Panc1 (cell line): Measurements from ENCODE around the gene RRAGA. TPM values are rescaled to one million over a fixed set of nuclear protein-coding genes. Genes with fewer than 3 reads are reported as not detected.

Experiments used
- ATAC-seq: fragments of 200-7000 bp; cut with Tn5 transposase; 2 replicates; pipeline ENCODE4 v1.9.1; 2020; ENCODE audit warnings: mild to moderate bottlenecking, moderate library complexity
- BruUV-seq: library from RNA; stranded (reverse); fragments of 400-500 nt; replicated peaks from 2 replicates; lab custom pipeline; 2021; lab: Mats Ljungman, UMichigan
- CTCF ChIA-PET: fragments of 300-600 bp; sonication (Branson Sonifier 250); formaldehyde crosslinking; loops from one replicate; lab custom pipeline; 2022; ENCODE audit warnings: antibody characterized with exemption; lab: Charles Lee
- POLR2A ChIA-PET: fragments of 300-600 bp; sonication (Branson Sonifier 250); formaldehyde crosslinking; loops from one replicate; lab custom pipeline; 2022; ENCODE audit warnings: antibody characterized with exemption; lab: Charles Lee
- DNase-seq: peaks from one replicate; pipeline ENCODE4 v3.0.0-alpha.2; 2010; ENCODE audit warnings: low read depth, low spot score
- H3K27ac ChIP-seq: 2 replicates; pipeline ENCODE4 v1.5.1; 2011; ENCODE audit warnings: mild to moderate bottlenecking, low read length, inconsistent platforms
- H3K27me3 ChIP-seq: fragments of 200-500 bp; sonication (Bioruptor generic); 2 replicates; pipeline ENCODE4 v1.6.0; 2014; ENCODE audit warnings: low read length, inconsistent platforms; ENCODE audit not compliant: control insufficient read depth, insufficient read depth
- H3K36me3 ChIP-seq: fragments of 200-500 bp; sonication (Bioruptor generic); 2 replicates; pipeline ENCODE4 v1.5.1; 2014; ENCODE audit warnings: inconsistent platforms, mild to moderate bottlenecking, low read length, moderate library complexity; ENCODE audit not compliant: control insufficient read depth, insufficient read depth
- H3K4me1 ChIP-seq: 2 replicates; pipeline ENCODE4 v1.5.1; 2011; ENCODE audit warnings: inconsistent platforms, mild to moderate bottlenecking, low read length, moderate library complexity; ENCODE audit not compliant: control insufficient read depth, insufficient read depth
- H3K4me3 ChIP-seq, 2 experiments: 2 replicates each; pipeline ENCODE4 v1.5.1; 2011 to 2012; ENCODE audit warnings: low read depth in 2 of 2, low read length in 2 of 2, mild to moderate bottlenecking in 2 of 2, inconsistent platforms in 1 of 2, moderate library complexity in 1 of 2
- H3K9me3 ChIP-seq: fragments of 200-500 bp; sonication (Bioruptor generic); 2 replicates; pipeline ENCODE4 v1.5.1; 2014; ENCODE audit warnings: low read depth, mild to moderate bottlenecking, inconsistent platforms, low read length, moderate library complexity; ENCODE audit not compliant: control insufficient read depth, insufficient read depth
- CTCF ChIP-seq: fragments of 450-650 bp; IDR thresholded peaks from 2 replicates; pipeline ENCODE4 v1.5.1; 2017; ENCODE audit warnings: mild to moderate bottlenecking
- POLR2AphosphoS5 ChIP-seq: IDR thresholded peaks from 2 replicates; pipeline ENCODE4 v1.6.1; 2012; ENCODE audit warnings: mild to moderate bottlenecking, low read depth, low read length, moderate library complexity
- REST ChIP-seq, 2 experiments: IDR thresholded peaks; 2 replicates each; pipeline ENCODE4 v1.6.1; 2011 to 2012; ENCODE audit warnings: low read depth in 2 of 2, control low read depth in 1 of 2, low read length in 1 of 2, mild to moderate bottlenecking in 1 of 2, moderate library complexity in 1 of 2; ENCODE audit not compliant: insufficient read depth in 1 of 2
- SIN3A ChIP-seq: IDR thresholded peaks from 2 replicates; pipeline ENCODE4 v1.6.1; 2012; ENCODE audit warnings: low read depth, mild to moderate bottlenecking, low read length, moderate library complexity, borderline replicate concordance; ENCODE audit not compliant: insufficient read depth
- TCF7L2 ChIP-seq: IDR thresholded peaks from 2 replicates; pipeline ENCODE4 v1.6.1; 2011; ENCODE audit warnings: mild to moderate bottlenecking, low read depth, low read length, inconsistent platforms
- in situ Hi-C: cut with HindIII; loops from 2 replicates; pipeline ENCODE4 v1.10.0; 2016; ENCODE audit warnings: low sequenced_read_pairs, low pct_unique_long_range_greater_than_20kb
- intact Hi-C: fragments of 100-400 bp; cut with micrococcal nuclease; formaldehyde crosslinking; loops from one replicate; pipeline ENCODE4 v1.10.0; 2022; ENCODE audit not compliant: unreplicated experiment
- total RNA-seq: library from RNA; stranded (reverse); gene quantifications from one replicate; pipeline ENCODE4 v1.2.1, GENCODE V29; 2021; ENCODE audit not compliant: unreplicated experiment

RRAGA gene
- total RNA-seq, 1 experiment from 2014 or later: 23.5 TPM

GRCh38 chr9:19023078-19023477, 26.1 kb upstream of the RRAGA start:
- ATAC-seq: no peak
- intact Hi-C loops (loop anchor here (10.0 kb wide), 1 partner anchor 758 kb away; no protein-coding TSS in a partner anchor), in situ Hi-C loops (no loop called here)
- H3K36me3 ChIP-seq: no peaks in the 10 kb centered on the region
- no peaks in the 10 kb centered on the region for H3K27me3 ChIP-seq
- H3K27ac ChIP-seq: no peak overlapping the region
- TF ChIP-seq REST (IDR thresholded peaks at IDR 0.05; ENCODE audit: insufficient read depth in 1 of 2, low read depth in 2 of 2, low read length in 1 of 2): no peak
- TF ChIP-seq TCF7L2: no peak
- no peak for TF ChIP-seq SIN3A
- TF ChIP-seq POLR2AphosphoS5: no peak
- no peak for TF ChIP-seq CTCF
- BruUV-seq: no TSS peak
- H3K9me3 ChIP-seq: no peaks in the 10 kb centered on the region
- no peaks in the 10 kb centered on the region for H3K4me1 ChIP-seq
- ChIA-PET CTCF (no interaction called here), POLR2A (interaction anchor here (0.7 kb wide), 1 partner anchor 333 kb away, joined by 20 read pairs; no protein-coding TSS in a partner anchor)
- H3K4me3 ChIP-seq: no peak overlapping the region
- DNase-seq: no peak

- ATAC-seq (no peak), DNase-seq (no peak)
- Histone ChIP-seq H3K4me1 (no peaks in the 10 kb centered on the region), H3K27ac (no peak overlapping the region), H3K36me3 (no peaks in the 10 kb centered on the region), H3K4me3 (no peak overlapping the region), H3K9me3 (no peaks in the 10 kb centered on the region), H3K27me3 (no peaks in the 10 kb centered on the region)
- no TSS peak for BruUV-seq
- TF ChIP-seq TCF7L2 (no peak), POLR2AphosphoS5 (no peak), REST (IDR thresholded peaks at IDR 0.05; ENCODE audit: insufficient read depth in 1 of 2, low read depth in 2 of 2, low read length in 1 of 2) (no peak), SIN3A (no peak), CTCF (no peak)
- ChIA-PET POLR2A (no interaction called here), CTCF (no interaction called here)
- in situ Hi-C loops (no loop called here), intact Hi-C loops (loop anchor here (10.0 kb wide), 1 partner anchor 762 kb away; no protein-coding TSS in a partner anchor)
Measured at GRCh38 chr9:19026375-19026774, 22.9 kb upstream of the RRAGA start.
